ENCODE data around the gene INTS12. TPM values are rescaled to one million over a fixed set of nuclear protein-coding genes. Genes with fewer than 3 reads are reported as not detected.
"Not testable (repeated sequence)": the region's sequence is repeated elsewhere in the genome, so short reads cannot be mapped to it uniquely, and the experiment has no call there.

The INTS12 gene
- polyA plus RNA-seq, 6 donors from 2014 or later: 23.5 to 35.2 (median 30.6) TPM

GRCh38 chr4:105714071-105714521, 5.6 kb upstream of the INTS12 start:
- DNase-seq (peak; percentile 57), ATAC-seq (ENCODE audit: low read depth in 2 of 2) (peak; percentile 93 to 94)
- Mint-ChIP-seq H3K27me3 (no peaks in the 10 kb centered on the region), H3K36me3 (no peaks in the 10 kb centered on the region), H3K4me1 (peaks cover 5 to 19% (median 12%) of the 10 kb centered on the region in 3 donors), H3K27ac (peak overlapping the region; percentile 24 to 95 (median 87)), H3K4me3 (peak overlapping the region; percentile 74 to 91 (median 88)), H3K9me3 (no peaks in the 10 kb centered on the region)

DNA sequence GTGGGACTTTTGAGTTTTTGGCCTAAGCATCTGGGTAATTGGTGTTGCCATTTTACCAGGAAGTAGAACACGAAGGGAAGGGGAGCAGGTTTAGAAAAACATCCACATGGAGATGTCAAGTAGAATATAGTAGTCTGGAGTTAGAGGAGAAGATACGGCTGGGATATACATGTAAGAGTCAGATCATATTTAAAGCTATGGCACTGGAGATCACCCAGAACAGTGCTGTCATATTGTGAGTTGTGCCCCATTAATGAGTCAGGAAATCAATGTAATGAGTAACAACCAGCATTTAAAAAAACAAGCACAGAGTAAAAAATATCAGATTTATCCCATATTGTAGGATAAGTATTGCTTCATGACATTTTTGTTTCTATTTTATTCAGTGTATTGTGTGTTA, 4.3 kb upstream of the INTS12 start:
- no peaks in the 10 kb centered on the region for H3K36me3 Mint-ChIP-seq
- no peaks in the 10 kb centered on the region for H3K27me3 Mint-ChIP-seq
- peak overlapping the region in 5 of 8 donors; percentile 0 to 70 (median 2) for H3K4me3 Mint-ChIP-seq
- H3K9me3 Mint-ChIP-seq: no peaks in the 10 kb centered on the region
- H3K27ac Mint-ChIP-seq: peak overlapping the region in 3 of 6 donors; percentile 12 to 60 (median 22)
- no peak for DNase-seq
- peaks cover 8 to 29% (median 15%) of the 10 kb centered on the region in 3 donors for H3K4me1 Mint-ChIP-seq
- no peak for ATAC-seq (ENCODE audit: low read depth in 2 of 2)

- H3K27ac Mint-ChIP-seq: no peak overlapping the region
- H3K4me1 Mint-ChIP-seq: peaks cover 28 to 47% (median 29%) of the 10 kb centered on the region in 3 donors
- DNase-seq (no peak), ATAC-seq (ENCODE audit: low read depth in 2 of 2) (no peak)
- no peaks in the 10 kb centered on the region for H3K36me3 Mint-ChIP-seq
- H3K4me3 Mint-ChIP-seq: peak overlapping the region in 2 of 8 donors; percentile 13 to 99
- H3K9me3 Mint-ChIP-seq: no peaks in the 10 kb centered on the region
- no peaks in the 10 kb centered on the region for H3K27me3 Mint-ChIP-seq
Observed at GRCh38 chr4:105710678-105711077, 2.2 kb upstream of the INTS12 start.

- no peak for ATAC-seq (ENCODE audit: low read depth in 2 of 2)
- peaks cover 28 to 49% (median 31%) of the 10 kb centered on the region in 3 donors for H3K4me1 Mint-ChIP-seq
- H3K4me3 Mint-ChIP-seq: peak overlapping the region in 6 of 8 donors; percentile 74 to 100 (median 98)
- H3K36me3 Mint-ChIP-seq: no peaks in the 10 kb centered on the region
- peak overlapping the region in 2 of 6 donors; percentile 97 to 99 for H3K27ac Mint-ChIP-seq
- DNase-seq: no peak
- no peaks in the 10 kb centered on the region for H3K27me3 Mint-ChIP-seq
- H3K9me3 Mint-ChIP-seq: no peaks in the 10 kb centered on the region
Observed at GRCh38 chr4:105710012-105710600, 1.6 kb upstream of the INTS12 start.

GRCh38 chr4:105709081-105709450, 577 bp upstream of the INTS12 start:
- H3K4me3 Mint-ChIP-seq: peak overlapping the region; percentile 97 to 100 (median 100)
- peak; percentile 20 to 23 for ATAC-seq (ENCODE audit: low read depth in 2 of 2)
- no peak for DNase-seq
- H3K4me1 Mint-ChIP-seq: peaks cover 26 to 44% (median 28%) of the 10 kb centered on the region in 3 donors
- H3K27me3 Mint-ChIP-seq: no peaks in the 10 kb centered on the region
- H3K36me3 Mint-ChIP-seq: no peaks in the 10 kb centered on the region
- H3K27ac Mint-ChIP-seq: peak overlapping the region; percentile 95 to 99 (median 98)
- H3K9me3 Mint-ChIP-seq: no peaks in the 10 kb centered on the region

DNA sequence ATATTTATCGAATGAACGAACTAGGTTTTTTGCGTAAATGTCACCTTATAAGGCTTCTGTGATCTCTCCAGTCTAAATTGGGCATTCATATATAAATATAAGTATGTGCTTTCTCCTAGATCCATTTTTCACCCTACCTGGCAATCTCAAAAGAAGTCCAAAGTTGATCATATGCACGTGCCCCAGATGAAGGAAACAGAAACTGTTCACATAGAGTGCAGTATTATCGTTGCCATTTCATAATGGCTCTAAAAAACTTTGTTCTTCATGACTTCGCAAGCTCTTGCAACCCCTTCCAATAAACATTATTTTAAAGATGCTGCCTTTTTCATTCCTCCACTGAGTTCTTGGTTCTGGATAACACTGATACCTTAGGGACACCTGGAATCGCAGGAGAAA, 708 bp downstream of the INTS12 start:
- Mint-ChIP-seq H3K9me3 (no peaks in the 10 kb centered on the region), H3K4me1 (peaks cover 24 to 39% (median 26%) of the 10 kb centered on the region in 3 donors), H3K36me3 (no peaks in the 10 kb centered on the region), H3K27ac (peak overlapping the region; percentile 95 to 99 (median 98)), H3K4me3 (peak overlapping the region; percentile 97 to 100 (median 100)), H3K27me3 (no peaks in the 10 kb centered on the region)
- DNase-seq (no peak), ATAC-seq (ENCODE audit: low read depth in 2 of 2) (no peak)

DNA sequence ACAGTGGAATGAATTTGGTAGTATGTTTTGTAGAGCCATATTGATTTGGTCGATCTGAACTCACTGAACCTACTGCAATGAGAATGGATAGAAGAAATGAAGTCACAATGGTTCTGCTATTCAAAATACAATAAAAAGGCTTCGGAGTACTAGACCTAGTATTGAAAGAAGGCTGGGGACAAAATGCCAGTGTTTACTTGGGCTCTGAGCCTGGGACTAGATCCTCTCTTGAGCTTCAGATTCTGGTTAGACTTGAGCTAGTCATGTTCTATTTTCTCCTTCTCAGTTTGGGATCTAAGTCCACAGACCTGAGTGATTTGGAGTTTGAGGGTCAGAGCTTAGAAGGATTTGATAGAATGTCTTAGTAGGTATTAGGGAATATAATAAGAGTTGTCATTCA, 9.9 kb downstream of the INTS12 start:
- H3K27me3 Mint-ChIP-seq: no peaks in the 10 kb centered on the region
- H3K9me3 Mint-ChIP-seq: no peaks in the 10 kb centered on the region
- DNase-seq (no peak), ATAC-seq (ENCODE audit: low read depth in 2 of 2) (no peak)
- no peak overlapping the region for H3K27ac Mint-ChIP-seq
- peaks cover 7 to 34% of the 10 kb centered on the region in 2 donors for H3K36me3 Mint-ChIP-seq
- peaks cover 5 to 13% (median 8%) of the 10 kb centered on the region in 3 donors for H3K4me1 Mint-ChIP-seq
- H3K4me3 Mint-ChIP-seq: no peak overlapping the region

DNA sequence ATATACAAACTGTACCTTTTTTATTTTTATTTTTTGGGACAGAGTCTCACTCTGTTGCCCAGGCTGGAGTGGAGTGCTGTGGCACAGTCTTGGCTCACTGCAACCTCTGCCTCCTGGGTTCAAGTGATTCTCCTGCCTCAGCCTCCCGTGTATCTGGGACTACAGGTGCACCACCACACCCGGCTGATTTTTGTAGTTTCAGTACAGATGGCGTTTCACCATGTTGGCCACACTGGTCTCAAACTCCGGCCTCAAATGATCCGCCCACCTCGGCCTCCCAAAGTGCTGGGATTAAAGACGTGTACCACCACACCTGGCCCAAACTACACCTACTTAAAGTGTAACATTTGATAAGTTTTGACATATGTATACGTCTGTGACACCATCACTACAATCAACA, 12.7 kb downstream of the INTS12 start:
- H3K9me3 Mint-ChIP-seq; ATAC-seq (ENCODE audit: low read depth in 2 of 2); H3K4me1 Mint-ChIP-seq; DNase-seq; H3K4me3 Mint-ChIP-seq; H3K27me3 Mint-ChIP-seq: not testable (repeated sequence)
- Mint-ChIP-seq H3K27ac (peak overlapping the region in 1 of 6 donors; percentile 9), H3K36me3 (peaks cover 7 to 40% of the 10 kb centered on the region in 2 donors)

DNA sequence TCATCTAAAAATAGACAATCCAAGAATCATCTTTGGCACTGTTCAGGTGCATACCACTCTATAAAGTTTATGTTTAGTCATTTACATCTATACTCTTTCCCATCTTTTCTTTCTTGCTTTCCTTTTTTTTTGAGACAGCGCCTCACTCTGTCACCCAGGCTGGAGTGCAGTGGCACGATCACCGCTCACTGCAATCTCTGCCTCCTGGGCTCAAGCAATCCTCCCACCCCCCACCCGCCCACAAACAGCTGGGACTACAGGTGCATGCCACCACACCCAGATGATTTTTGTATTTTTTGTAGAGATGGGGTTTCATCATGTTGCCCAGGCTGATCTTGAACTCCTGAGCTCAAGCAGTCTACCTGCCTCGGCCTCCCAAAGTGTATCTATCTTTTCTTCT, 13.7 kb downstream of the INTS12 start:
- H3K4me1 Mint-ChIP-seq; ATAC-seq (ENCODE audit: low read depth in 2 of 2); H3K4me3 Mint-ChIP-seq; H3K27me3 Mint-ChIP-seq; H3K9me3 Mint-ChIP-seq; DNase-seq: not testable (repeated sequence)
- H3K27ac Mint-ChIP-seq: peak overlapping the region in 1 of 6 donors; percentile 44
- peaks cover 7 to 46% of the 10 kb centered on the region in 2 donors for H3K36me3 Mint-ChIP-seq

- Mint-ChIP-seq H3K27ac (no peak overlapping the region), H3K27me3 (no peaks in the 10 kb centered on the region), H3K4me1 (no peaks in the 10 kb centered on the region), H3K9me3 (no peaks in the 10 kb centered on the region), H3K4me3 (no peak overlapping the region), H3K36me3 (peaks cover 0 to 12% of the 10 kb centered on the region in 2 donors)
- DNase-seq (no peak), ATAC-seq (ENCODE audit: low read depth in 2 of 2) (no peak)
Observed at GRCh38 chr4:105686571-105686970, 21.9 kb downstream of the INTS12 start.

GRCh38 chr4:105683038-105683437, 25.5 kb downstream of the INTS12 start:
- H3K27me3 Mint-ChIP-seq: no peaks in the 10 kb centered on the region
- no peak overlapping the region for H3K27ac Mint-ChIP-seq
- no peaks in the 10 kb centered on the region for H3K4me1 Mint-ChIP-seq
- no peak overlapping the region for H3K4me3 Mint-ChIP-seq
- DNase-seq (no peak), ATAC-seq (ENCODE audit: low read depth in 2 of 2) (no peak)
- no peaks in the 10 kb centered on the region for H3K36me3 Mint-ChIP-seq
- no peaks in the 10 kb centered on the region for H3K9me3 Mint-ChIP-seq

GRCh38 chr4:105679186-105679585, 29.3 kb downstream of the INTS12 start:
- DNase-seq: no peak
- Mint-ChIP-seq H3K27ac (no peak overlapping the region), H3K27me3 (no peaks in the 10 kb centered on the region), H3K36me3 (no peaks in the 10 kb centered on the region), H3K4me3 (no peak overlapping the region), H3K4me1 (no peaks in the 10 kb centered on the region), H3K9me3 (no peaks in the 10 kb centered on the region)
- ATAC-seq (ENCODE audit: low read depth in 2 of 2): no peak

GRCh38 chr4:105677709-105678108, 30.8 kb downstream of the INTS12 start:
- peaks cover 0 to 7% (median 6%) of the 10 kb centered on the region in 3 donors for H3K27me3 Mint-ChIP-seq
- ATAC-seq (ENCODE audit: low read depth in 2 of 2) (no peak), DNase-seq (no peak)
- H3K36me3 Mint-ChIP-seq: no peaks in the 10 kb centered on the region
- no peak overlapping the region for H3K27ac Mint-ChIP-seq
- H3K4me1 Mint-ChIP-seq: no peaks in the 10 kb centered on the region
- H3K9me3 Mint-ChIP-seq: no peaks in the 10 kb centered on the region
- no peak overlapping the region for H3K4me3 Mint-ChIP-seq

DNA sequence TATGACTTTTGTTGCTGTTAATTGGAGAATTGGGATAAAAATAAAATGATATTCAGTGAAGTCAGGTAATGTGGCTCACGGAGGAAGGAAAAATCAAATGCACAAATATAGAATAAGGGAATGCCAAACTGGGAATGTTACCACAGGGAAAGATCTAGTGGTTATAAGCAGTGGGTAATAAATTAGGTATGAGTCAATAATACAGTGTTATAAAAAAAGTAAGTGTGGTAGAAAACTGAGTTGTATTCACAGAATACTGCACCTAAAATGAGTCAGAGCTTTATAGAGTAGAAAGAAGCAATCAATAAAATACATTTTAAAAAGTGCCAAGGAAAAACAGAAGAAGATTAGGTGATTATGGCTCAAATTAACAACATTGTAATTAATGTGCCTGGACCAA, 34.5 kb downstream of the INTS12 start:
- Mint-ChIP-seq H3K9me3 (no peaks in the 10 kb centered on the region), H3K4me1 (no peaks in the 10 kb centered on the region), H3K36me3 (no peaks in the 10 kb centered on the region), H3K27me3 (peaks cover 0 to 10% (median 7%) of the 10 kb centered on the region in 3 donors), H3K4me3 (no peak overlapping the region), H3K27ac (no peak overlapping the region)
- DNase-seq (no peak), ATAC-seq (ENCODE audit: low read depth in 2 of 2) (no peak)
